ENCODE measurements around the gene TSHZ2. TPM values are rescaled to one million over a fixed set of nuclear protein-coding genes. Genes with fewer than 3 reads are reported as not detected.
"Not testable (repeated sequence)": the region's sequence is repeated elsewhere in the genome, so short reads cannot be mapped to it uniquely, and the experiment has no call there.

Gene TSHZ2
- total and polyA plus RNA-seq, 9 donors, result 7.3 to 23.1 (median 12.5) TPM

DNA sequence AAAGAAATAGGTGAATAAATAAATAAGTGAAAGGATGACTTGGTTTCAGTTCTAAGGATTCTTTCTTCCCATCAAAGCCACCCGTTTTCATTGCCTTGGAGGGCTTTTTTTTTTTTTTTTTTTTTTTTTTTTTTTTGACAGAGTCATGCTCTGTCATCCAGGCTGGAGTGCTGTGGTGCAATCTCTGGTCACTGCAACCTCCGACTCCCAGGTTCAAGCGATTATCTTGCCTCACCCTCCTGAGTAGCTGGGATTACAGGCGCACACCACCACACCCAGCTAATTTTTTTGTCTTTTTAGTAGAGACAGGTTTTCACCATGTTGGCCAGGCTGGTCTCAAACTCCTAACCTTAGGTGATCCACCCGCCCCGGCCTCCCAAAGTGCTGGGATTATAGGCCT is 351.3 kb downstream of the TSHZ2 start:
- H3K4me3 ChIP-seq (ENCODE audit: low read length); H3K36me3 ChIP-seq (ENCODE audit: control insufficient read depth, insufficient read depth, low read length); H3K4me1 ChIP-seq (ENCODE audit: control insufficient read depth, insufficient read depth, low read length); H3K27me3 ChIP-seq (ENCODE audit: control insufficient read depth, insufficient read depth, low read length); H3K9me3 ChIP-seq (replicated peaks; ENCODE audit: control insufficient read depth, low read depth, low read length); H3K27ac ChIP-seq (ENCODE audit: low read length); DNase-seq: not testable (repeated sequence)
- 93% methylated on average over 4 of the region's 6 CpGs for WGBS (ENCODE audit: insufficient coverage)

DNA sequence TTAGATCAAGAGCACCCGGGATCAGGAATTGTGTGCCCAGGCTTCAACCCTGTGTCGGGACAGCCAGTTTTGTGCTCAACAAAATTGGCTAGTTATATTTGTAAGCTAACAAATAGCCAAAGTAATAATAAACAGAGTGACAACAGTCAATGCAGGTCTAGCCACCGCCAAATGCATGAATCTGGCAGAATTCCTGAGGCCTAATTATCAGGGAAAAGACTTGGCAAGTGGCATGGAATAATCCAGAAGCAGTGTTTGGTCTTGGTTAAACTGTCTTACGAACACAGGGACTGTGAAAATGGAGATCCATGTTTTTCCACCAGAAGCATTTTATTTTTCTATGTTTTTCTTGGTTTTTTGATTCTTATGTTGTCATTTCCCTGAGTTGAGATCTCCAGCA is 352.7 kb downstream of the TSHZ2 start:
- no peak overlapping the region for H3K27ac ChIP-seq (ENCODE audit: low read length)
- H3K4me1 ChIP-seq (ENCODE audit: control insufficient read depth, insufficient read depth, low read length), result no peaks in the 10 kb centered on the region
- H3K36me3 ChIP-seq (ENCODE audit: control insufficient read depth, insufficient read depth, low read length), result no peaks in the 10 kb centered on the region
- no peak for DNase-seq
- no CpG with 5 or more reads among the region's 4 CpGs for WGBS (ENCODE audit: insufficient coverage)
- no peak overlapping the region for H3K4me3 ChIP-seq (ENCODE audit: low read length)
- no peaks in the 10 kb centered on the region for H3K27me3 ChIP-seq (ENCODE audit: control insufficient read depth, insufficient read depth, low read length)
- no peaks in the 10 kb centered on the region for H3K9me3 ChIP-seq (replicated peaks; ENCODE audit: control insufficient read depth, low read depth, low read length)

DNA sequence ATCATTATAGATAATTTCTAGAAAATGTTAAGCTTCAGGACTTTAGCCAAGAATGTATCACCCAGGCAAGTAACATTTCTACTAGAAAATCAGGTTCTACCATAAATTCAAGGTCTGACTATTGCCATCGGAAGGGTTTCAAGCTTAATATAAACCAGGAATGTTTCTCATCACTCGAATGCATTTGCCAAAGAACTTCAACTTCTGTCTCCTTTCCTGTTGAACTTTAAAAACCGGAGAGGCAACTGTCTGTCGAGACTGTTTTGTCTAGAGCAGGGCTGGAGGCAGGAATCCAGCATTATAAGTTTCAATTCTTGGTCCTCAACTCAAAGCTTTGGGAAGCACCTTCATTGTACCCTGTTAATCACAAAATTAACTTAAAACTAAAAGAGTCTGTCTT is 356.8 kb downstream of the TSHZ2 start:
- peak overlapping the region; percentile 22 for H3K27ac ChIP-seq (ENCODE audit: low read length)
- no peak overlapping the region for H3K4me3 ChIP-seq (ENCODE audit: low read length)
- H3K36me3 ChIP-seq (ENCODE audit: control insufficient read depth, insufficient read depth, low read length), result no peaks in the 10 kb centered on the region
- peak; percentile 72 for DNase-seq
- no peaks in the 10 kb centered on the region for H3K27me3 ChIP-seq (ENCODE audit: control insufficient read depth, insufficient read depth, low read length)
- 55% methylated on average over 2 of the region's 4 CpGs for WGBS (ENCODE audit: insufficient coverage)
- no peaks in the 10 kb centered on the region for H3K9me3 ChIP-seq (replicated peaks; ENCODE audit: control insufficient read depth, low read depth, low read length)
- peaks cover 18% of the 10 kb centered on the region for H3K4me1 ChIP-seq (ENCODE audit: control insufficient read depth, insufficient read depth, low read length)

DNA sequence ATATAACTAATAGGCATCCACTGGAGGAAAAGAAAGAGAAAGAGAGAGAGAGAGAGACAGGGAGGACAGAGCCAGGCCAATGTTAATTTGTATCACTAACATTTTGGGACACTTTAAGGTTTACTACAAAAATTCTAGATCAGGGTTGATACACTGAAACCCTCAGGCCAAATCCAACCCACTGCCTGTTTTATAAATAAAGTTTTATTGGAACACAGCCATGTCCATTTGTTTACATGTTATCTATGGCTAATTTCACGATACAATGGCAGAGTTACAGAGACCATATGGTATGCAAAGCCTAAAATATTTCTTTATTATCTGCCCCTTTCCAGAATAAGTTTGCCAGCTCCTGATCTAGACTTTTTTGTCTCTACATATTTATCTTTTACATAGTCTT is 357.6 kb downstream of the TSHZ2 start:
- no peaks in the 10 kb centered on the region for H3K27me3 ChIP-seq (ENCODE audit: control insufficient read depth, insufficient read depth, low read length)
- DNase-seq, result no peak

DNA sequence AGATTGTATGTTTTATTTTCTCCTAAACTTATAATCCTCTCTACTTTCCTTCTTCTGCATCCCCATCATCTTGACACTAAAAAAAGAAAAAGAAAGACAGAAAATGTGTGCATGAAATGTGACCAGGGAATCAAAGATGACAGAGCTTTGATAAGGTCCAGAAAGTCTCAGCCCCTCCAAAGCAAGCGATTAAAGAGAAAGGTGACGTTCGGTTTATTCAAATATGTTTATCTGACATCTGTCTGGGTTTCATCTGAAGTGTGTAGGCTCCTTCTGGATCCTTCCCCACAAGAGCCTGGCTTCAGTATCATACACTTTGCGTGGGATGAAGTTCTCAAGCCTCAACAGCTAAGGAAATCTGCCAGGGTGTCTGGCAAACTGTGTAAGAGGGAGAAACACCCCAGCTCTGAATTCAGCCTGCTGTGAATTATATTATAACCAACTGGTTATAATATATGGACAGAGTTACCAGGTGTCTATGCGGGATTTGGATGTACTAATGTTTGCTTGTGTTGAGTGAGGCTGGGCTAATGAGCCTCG is 358.5 kb downstream of the TSHZ2 start:
- Histone ChIP-seq H3K27me3 (ENCODE audit: control insufficient read depth, insufficient read depth, low read length) (no peaks in the 10 kb centered on the region), H3K4me3 (ENCODE audit: low read length) (no peak overlapping the region), H3K9me3 (replicated peaks; ENCODE audit: control insufficient read depth, low read depth, low read length) (no peaks in the 10 kb centered on the region), H3K36me3 (ENCODE audit: control insufficient read depth, insufficient read depth, low read length) (no peaks in the 10 kb centered on the region), H3K27ac (ENCODE audit: low read length) (peak overlapping the region; percentile 74), H3K4me1 (ENCODE audit: control insufficient read depth, insufficient read depth, low read length) (peaks cover 20% of the 10 kb centered on the region)
- 71% methylated on average over 2 of the region's 6 CpGs for WGBS (ENCODE audit: insufficient coverage)
- peak; percentile 72 for DNase-seq

More for the DNA sequence above, 357.6 kb downstream of the TSHZ2 start:
- no CpG with 5 or more reads among the region's 1 CpG for WGBS (ENCODE audit: insufficient coverage)
- H3K36me3 ChIP-seq (ENCODE audit: control insufficient read depth, insufficient read depth, low read length), result no peaks in the 10 kb centered on the region
- H3K27ac ChIP-seq (ENCODE audit: low read length), result no peak overlapping the region
- peaks cover 18% of the 10 kb centered on the region for H3K4me1 ChIP-seq (ENCODE audit: control insufficient read depth, insufficient read depth, low read length)
- no peak overlapping the region for H3K4me3 ChIP-seq (ENCODE audit: low read length)
- no peaks in the 10 kb centered on the region for H3K9me3 ChIP-seq (replicated peaks; ENCODE audit: control insufficient read depth, low read depth, low read length)

DNA sequence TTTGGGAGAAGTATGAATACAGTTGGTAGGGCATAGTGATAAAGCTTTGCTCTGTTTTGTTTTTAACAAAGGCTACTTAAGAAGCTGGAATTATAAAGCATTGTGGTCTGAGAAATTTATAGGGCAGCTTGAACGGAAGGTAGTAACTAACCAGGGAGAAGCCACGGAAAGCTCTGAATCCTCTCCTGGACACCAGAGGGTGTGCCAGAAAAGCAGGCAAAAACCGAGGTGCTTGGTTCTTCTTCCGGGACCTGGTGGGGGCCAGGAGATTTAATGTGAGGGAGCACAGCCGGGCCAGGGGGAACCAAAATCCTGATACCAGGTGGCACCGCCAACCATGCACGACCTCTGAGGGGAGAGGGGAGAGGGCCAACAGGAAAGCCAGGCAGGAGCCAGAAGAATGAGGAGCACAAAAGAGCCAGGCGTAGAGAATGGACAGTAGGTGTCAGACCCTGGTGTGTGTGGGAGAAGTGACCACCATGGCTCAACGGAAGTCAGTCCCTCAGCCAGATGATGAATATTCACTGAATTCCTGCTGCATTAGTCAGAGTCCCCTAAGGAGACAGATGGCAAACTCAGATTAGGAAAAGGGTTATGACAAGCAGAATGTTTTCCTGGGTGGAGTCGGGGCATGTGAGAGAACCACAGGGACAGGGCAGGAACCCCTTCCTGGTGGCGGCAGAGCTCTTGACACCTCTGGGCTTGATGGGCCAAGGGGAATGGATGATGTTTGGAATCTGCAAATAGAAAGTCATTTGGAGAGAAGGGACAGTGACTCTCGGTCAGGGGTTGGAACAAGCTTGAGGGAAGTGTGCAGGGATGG is 359.2 kb downstream of the TSHZ2 start:
- Histone ChIP-seq H3K4me3 (ENCODE audit: low read length) (no peak overlapping the region), H3K36me3 (ENCODE audit: control insufficient read depth, insufficient read depth, low read length) (no peaks in the 10 kb centered on the region), H3K9me3 (replicated peaks; ENCODE audit: control insufficient read depth, low read depth, low read length) (no peaks in the 10 kb centered on the region), H3K4me1 (ENCODE audit: control insufficient read depth, insufficient read depth, low read length) (peaks cover 20% of the 10 kb centered on the region), H3K27ac (ENCODE audit: low read length) (peak overlapping the region; percentile 74), H3K27me3 (ENCODE audit: control insufficient read depth, insufficient read depth, low read length) (no peaks in the 10 kb centered on the region)
- peak; percentile 87 for DNase-seq
- WGBS (ENCODE audit: insufficient coverage), result 34% methylated on average over 11 of the region's 12 CpGs

DNA sequence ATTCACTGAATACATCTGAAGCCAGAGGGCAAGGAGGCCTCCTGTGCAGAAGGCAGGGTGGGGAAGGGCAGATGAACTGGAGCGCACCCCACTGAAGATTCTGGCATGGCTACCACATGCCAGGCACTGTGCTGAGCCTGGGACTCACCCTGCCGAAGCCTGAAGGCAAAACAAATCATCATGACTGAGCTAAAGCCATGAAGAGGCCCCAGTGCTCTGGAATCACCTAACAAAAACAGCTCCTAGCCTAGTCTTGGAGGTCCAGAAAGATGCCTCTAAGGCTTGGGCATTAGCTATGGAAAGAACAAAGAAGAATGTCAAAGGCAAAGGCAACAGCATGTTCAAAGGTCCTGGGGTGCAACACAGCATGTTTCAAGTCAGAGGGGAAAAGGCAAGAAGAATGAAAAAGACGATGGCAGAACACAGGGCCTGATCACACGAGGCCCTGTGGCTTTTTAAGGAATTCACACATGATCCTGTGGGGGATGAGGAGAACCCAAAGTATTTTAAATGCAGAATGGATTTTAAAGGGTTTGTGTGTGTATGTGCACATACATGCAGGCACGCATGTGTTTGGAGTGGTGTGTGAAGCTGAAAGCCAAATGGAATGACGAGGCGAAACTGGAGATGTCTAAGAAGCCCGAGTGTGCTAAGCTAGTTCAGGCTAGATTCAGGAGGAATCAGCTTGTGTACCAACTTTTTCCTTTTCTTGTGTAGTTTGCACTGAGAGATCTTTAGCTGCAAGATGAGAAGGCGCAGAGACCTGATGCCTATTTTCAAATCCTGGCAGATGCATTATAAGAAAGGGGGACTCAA is 360.1 kb downstream of the TSHZ2 start:
- Histone ChIP-seq H3K4me3 (ENCODE audit: low read length) (no peak overlapping the region), H3K27ac (ENCODE audit: low read length) (peak overlapping the region; percentile 74), H3K27me3 (ENCODE audit: control insufficient read depth, insufficient read depth, low read length) (no peaks in the 10 kb centered on the region), H3K36me3 (ENCODE audit: control insufficient read depth, insufficient read depth, low read length) (no peaks in the 10 kb centered on the region), H3K4me1 (ENCODE audit: control insufficient read depth, insufficient read depth, low read length) (peaks cover 20% of the 10 kb centered on the region), H3K9me3 (replicated peaks; ENCODE audit: control insufficient read depth, low read depth, low read length) (no peaks in the 10 kb centered on the region)
- 72% methylated on average over 7 of the region's 9 CpGs for WGBS (ENCODE audit: insufficient coverage)
- peak; percentile 52 for DNase-seq

DNA sequence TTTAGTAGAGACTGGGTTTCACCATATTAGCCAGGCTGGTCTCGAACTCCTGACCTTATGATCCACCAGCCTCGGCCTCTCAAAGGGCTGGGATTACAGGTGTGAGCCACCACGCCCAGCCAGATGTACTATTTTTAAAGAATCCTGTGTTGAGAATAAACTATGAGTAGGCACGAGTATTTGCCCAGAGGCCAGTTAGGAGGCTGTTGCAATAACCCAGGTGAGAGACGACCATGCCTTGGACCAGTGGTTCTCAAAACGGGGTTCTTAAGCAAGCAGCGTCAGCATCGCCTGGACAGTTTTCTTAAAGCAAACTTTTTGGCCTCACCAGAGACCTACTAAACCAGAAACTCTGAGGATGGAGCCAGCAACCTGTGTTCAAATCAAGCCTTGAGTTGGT is 362.7 kb downstream of the TSHZ2 start:
- H3K27ac ChIP-seq (ENCODE audit: low read length), result no peak overlapping the region
- DNase-seq, result no peak
- no peaks in the 10 kb centered on the region for H3K9me3 ChIP-seq (replicated peaks; ENCODE audit: control insufficient read depth, low read depth, low read length)
- no peak overlapping the region for H3K4me3 ChIP-seq (ENCODE audit: low read length)
- no peaks in the 10 kb centered on the region for H3K27me3 ChIP-seq (ENCODE audit: control insufficient read depth, insufficient read depth, low read length)
- no peaks in the 10 kb centered on the region for H3K36me3 ChIP-seq (ENCODE audit: control insufficient read depth, insufficient read depth, low read length)
- H3K4me1 ChIP-seq (ENCODE audit: control insufficient read depth, insufficient read depth, low read length), result peaks cover 20% of the 10 kb centered on the region
- WGBS (ENCODE audit: insufficient coverage), result 99% methylated on average over 8 of the region's 8 CpGs

DNA sequence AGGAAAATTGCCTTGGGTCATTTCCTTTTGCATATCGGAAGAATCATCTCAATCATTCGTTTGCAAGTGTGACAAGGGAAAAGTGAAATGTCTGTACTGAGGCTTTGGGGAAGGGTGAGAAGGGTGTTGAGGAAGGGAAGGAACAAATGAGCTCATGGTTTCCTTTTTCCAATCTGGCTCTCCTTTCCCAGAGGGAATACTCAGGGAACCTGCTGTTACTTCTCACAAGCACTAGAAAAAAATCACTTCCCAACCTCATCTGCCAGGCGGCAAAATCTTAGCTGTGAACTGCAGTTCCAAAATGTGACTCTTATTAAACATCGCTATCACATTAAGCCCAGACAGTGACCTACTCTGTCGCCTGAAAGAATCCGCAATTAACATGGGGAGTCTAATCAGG is 363.4 kb downstream of the TSHZ2 start:
- Histone ChIP-seq H3K9me3 (replicated peaks; ENCODE audit: control insufficient read depth, low read depth, low read length) (no peaks in the 10 kb centered on the region), H3K36me3 (ENCODE audit: control insufficient read depth, insufficient read depth, low read length) (no peaks in the 10 kb centered on the region), H3K4me1 (ENCODE audit: control insufficient read depth, insufficient read depth, low read length) (peaks cover 20% of the 10 kb centered on the region), H3K4me3 (ENCODE audit: low read length) (no peak overlapping the region), H3K27me3 (ENCODE audit: control insufficient read depth, insufficient read depth, low read length) (no peaks in the 10 kb centered on the region), H3K27ac (ENCODE audit: low read length) (no peak overlapping the region)
- DNase-seq, result peak; percentile 62
- WGBS (ENCODE audit: insufficient coverage), result no CpG with 5 or more reads among the region's 6 CpGs

DNA sequence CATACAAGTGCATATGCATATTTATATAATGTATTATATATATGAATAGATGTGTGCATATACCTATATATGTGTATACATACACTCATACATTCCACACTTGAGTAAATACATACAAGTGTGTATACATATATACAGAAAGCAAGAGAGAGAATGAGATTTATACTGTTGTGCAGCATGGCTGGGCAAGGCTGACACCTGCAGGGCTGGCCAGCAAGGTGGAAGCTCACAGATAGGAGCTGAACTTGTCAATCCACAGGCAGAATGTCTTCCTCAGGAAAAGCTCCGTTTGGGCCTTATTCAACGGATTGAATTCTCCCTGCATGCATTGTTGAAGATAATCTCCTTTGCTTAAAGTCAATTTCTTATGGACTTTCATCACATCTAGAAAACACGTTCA is 364.7 kb downstream of the TSHZ2 start:
- no peaks in the 10 kb centered on the region for H3K36me3 ChIP-seq (ENCODE audit: control insufficient read depth, insufficient read depth, low read length)
- H3K27me3 ChIP-seq (ENCODE audit: control insufficient read depth, insufficient read depth, low read length), result no peaks in the 10 kb centered on the region
- no peak overlapping the region for H3K27ac ChIP-seq (ENCODE audit: low read length)
- H3K4me1 ChIP-seq (ENCODE audit: control insufficient read depth, insufficient read depth, low read length), result peaks cover 12% of the 10 kb centered on the region
- DNase-seq, result no peak
- H3K4me3 ChIP-seq (ENCODE audit: low read length), result no peak overlapping the region
- WGBS (ENCODE audit: insufficient coverage), result 100% methylated on average over 1 of the region's 3 CpGs
- H3K9me3 ChIP-seq (replicated peaks; ENCODE audit: control insufficient read depth, low read depth, low read length), result no peaks in the 10 kb centered on the region
